AG09319 (cell line): ENCODE measurements around the gene HSF4.
A peak's percentile ranks its signal among the peaks of the same experiment; 100 is the strongest.

Experiments used
- DNase-seq: peaks from one replicate; pipeline ENCODE4 v3.0.0-alpha.2; 2010; ENCODE audit warnings: low read depth; ENCODE audit errors: extremely low read depth
- TF ChIP-seq, protein P1 (sequence below): IDR thresholded peaks from 2 replicates; pipeline ENCODE4 v1.5.1; 2011; ENCODE audit warnings: low read depth, mild to moderate bottlenecking, inconsistent platforms, low read length, moderate library complexity

Gene HSF4

DNA sequence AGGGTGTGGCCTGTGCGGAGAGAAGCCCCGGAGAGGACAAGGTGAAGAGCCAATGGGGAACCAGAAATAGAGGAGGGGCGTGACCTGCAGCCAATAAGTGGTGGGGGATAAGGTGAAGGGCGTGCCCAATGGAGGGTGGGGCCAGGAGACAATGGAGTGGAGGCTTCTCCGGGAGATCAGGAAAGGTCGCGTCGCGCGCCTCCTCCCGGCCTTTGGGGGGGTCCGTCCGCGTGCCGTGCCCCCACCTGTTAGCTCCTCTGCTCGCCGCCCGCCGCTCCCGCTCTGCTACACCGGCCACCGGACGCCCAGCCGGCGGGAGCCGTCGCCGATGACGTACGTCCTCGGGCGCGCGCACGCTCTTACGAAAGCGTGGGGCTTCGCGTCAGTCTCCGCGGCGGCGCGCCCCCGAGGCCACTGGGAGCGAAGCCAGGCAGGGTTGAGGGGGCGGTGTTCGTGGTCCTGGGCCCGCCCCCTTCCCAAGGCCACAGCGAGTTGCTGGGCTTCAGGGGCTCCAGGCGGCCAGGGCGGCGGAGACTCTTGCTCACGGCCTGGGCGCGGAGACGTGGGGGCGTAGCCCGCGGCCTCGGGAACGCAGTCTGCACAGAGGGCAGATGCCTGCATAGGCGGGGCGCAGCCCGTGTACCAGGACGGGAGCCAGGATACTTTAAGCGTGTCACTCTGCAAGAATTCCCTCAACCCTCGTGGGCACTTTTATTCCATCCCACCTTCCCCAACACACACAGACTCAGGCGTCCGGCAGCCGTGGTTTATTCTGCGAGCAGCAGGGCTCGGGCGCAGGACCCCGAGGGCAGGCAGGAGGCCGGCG is 19.3 kb downstream of the HSF4 start, which contains the start of gene MATCAP1:
Gene MATCAP1 (minus strand): TSS at position 337 of the 826 bp plus-strand sequence. CDS start 3,353 bp downstream, outside the sequence.
- peak; percentile 93 for DNase-seq

DNA sequence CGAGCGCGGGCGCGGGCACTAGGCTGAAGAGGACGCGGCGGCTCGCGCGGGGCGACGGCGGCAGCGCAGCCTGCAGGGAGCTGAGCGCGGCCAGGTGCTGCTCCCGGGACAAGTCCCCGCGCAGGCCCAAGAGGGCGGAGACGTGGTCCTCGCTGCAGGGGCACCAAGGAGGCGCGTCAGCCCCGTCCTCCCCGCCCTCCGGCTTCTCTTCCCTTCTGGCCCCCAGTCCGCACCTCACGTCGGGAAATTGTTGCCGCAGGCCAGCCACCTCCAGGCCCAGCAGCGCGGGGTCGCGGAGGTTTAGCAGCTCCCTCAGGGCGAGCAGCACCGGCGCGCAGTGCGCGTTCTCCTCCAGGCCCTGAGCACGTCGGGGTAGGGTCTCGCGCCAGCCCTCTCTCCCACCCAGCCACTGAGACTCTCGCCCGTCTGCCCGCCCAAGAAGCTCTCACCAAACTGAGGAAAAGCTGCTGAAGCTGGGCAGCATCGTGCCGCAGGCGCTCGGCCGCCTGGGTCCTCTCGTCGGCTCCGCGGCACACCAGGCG is 20.0 kb downstream of the HSF4 start:
- DNase-seq, result no peak
- TF ChIP-seq, protein P1, sequence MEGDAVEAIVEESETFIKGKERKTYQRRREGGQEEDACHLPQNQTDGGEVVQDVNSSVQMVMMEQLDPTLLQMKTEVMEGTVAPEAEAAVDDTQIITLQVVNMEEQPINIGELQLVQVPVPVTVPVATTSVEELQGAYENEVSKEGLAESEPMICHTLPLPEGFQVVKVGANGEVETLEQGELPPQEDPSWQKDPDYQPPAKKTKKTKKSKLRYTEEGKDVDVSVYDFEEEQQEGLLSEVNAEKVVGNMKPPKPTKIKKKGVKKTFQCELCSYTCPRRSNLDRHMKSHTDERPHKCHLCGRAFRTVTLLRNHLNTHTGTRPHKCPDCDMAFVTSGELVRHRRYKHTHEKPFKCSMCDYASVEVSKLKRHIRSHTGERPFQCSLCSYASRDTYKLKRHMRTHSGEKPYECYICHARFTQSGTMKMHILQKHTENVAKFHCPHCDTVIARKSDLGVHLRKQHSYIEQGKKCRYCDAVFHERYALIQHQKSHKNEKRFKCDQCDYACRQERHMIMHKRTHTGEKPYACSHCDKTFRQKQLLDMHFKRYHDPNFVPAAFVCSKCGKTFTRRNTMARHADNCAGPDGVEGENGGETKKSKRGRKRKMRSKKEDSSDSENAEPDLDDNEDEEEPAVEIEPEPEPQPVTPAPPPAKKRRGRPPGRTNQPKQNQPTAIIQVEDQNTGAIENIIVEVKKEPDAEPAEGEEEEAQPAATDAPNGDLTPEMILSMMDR, result no peak

More for the DNA sequence above, 19.3 kb downstream of the HSF4 start, which contains the start of gene MATCAP1:
- TF ChIP-seq, protein P1, result no peak

DNA sequence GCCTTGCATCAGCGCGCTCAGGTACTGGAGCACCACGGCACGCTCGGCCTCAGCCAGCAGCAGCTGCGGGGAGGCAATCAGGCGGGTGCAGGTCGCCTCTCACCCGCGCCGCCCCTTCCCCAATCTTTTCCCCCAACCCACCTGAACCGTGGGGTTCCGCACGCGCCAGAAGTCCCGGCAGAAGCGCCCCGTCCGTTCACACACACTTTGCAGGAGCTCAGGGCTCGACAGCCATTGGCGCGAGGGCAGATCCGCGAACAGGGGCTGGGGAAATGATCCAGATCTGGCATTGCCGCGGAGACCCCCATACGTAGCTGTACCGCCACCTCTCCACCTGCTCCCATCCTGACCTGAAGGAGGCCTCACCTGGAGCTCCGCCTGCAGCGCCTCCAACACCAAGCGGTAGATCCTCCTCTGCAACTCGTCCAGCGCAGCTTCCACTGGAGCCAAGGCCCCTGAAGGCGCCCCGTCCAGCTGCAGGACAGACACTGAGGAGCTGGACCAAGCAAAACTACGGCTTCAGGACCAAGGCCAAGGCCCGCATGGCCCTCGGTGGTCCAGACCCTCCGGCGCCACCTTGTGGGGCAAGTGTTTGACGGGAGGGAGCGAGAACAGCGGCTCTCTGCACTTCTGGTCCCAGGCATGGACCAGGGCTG is 20.6 kb downstream of the HSF4 start:
- peak; percentile 76 for DNase-seq
- TF ChIP-seq, protein P1, result peak; percentile 85

GRCh38 chr16:67185651-67186134 is 21.1 kb downstream of the HSF4 start:
- TF ChIP-seq, protein P1, result no peak

DNA sequence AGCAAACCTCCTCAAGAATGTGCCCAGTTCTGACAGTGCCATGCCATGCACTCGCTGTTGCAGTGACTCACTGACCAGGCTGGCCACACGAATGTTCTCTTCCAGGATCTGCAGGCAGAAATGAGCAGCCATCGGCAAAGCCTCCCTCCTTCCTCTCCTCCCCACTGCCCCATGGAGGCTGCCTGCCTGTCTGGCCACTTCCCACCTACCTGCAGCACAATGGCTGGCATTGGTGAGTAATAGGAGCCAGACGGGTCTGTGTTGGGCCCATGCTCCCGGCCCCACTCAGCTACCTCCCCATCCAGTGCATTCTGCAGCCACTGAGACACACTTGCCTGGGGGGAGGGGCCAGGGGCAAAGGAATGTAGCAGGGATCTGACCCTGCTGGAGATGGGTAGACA is 22.0 kb downstream of the HSF4 start:
- TF ChIP-seq, protein P1, result no peak
- no peak for DNase-seq

More at GRCh38 chr16:67185651-67186134, 21.1 kb downstream of the HSF4 start:
- no peak for DNase-seq

DNA sequence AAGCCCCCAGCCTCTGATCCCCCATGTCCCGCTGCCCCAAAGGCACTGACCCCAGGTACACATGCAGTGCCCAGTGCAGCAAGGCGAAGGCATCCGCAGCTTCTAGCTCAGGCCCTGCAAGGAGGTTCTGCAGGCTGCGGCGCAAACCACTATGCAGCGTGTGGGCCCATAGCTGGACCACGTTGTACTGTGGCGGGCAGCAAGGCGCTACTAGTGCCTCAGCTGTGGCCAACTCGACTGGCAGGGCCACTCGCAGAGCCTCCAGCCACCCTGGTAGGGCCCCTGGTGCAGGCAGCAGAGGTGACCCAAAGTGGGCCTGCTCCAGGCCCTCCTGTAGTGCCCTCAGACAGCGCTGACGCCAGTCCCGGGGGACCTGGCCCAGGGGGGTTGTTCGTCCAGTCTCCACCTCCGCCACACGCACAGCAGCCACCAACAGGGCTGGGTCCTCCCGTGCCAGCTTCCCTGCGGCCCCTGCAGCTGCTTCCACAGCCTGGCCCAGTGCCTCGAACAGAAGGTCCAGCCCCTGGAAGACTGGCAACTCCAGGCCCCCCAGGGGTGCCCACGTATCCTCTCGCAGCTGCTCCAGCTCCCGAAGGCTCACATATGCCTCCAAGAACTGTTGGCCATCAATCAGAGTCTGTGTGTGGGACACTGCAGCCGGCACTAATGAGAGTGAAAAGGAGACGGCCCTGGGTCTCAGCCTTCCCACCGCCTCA is 22.8 kb downstream of the HSF4 start:
- DNase-seq, result no peak
- TF ChIP-seq, protein P1, result no peak
